ENCODE results near the gene CCDC12.

CCDC12 gene

DNA sequence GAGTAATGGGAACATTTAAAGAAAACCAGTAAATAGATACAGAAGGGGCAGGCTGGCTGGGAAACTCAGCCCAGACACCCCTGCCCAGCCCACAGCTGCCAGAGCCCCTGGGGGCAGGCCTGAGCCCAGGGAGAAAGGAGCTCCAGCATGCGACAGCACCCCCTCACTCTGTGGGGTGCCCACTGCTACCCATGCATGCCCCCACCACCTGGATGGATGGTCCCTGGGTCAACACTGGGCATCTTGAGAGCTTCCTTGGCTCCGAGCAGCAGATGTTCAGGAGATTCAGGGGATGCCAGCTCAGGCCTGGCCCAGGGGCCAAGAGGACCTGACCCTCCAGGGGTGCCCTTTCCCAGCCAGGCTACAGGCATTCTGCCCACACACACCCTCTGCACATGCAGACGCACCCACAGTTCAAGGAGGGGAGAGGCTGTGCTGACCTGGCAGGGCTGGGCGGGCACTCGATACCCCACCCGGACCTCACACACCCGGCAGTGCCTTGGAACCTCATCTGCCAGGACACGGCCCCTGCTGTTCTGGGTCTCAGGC lies 67.5 kb downstream of the CCDC12 start:
- DNase-seq (ENCODE audit: low read depth in 1 of 2, low spot score in 1 of 2), result no peak
- no peak for TF ChIP-seq POLR2AphosphoS5 (IDR thresholded peaks at IDR 0.05; ENCODE audit: low read depth)
- no peak for TF ChIP-seq SPI1 (IDR thresholded peaks at IDR 0.05; ENCODE audit: borderline replicate concordance, low read depth)
- Histone ChIP-seq H3K27ac (replicated peaks) (no peak overlapping the region), H3K4me3 (replicated peaks; ENCODE audit: insufficient read depth, low read length) (no peak overlapping the region), H3K27me3 (ENCODE audit: insufficient read depth, poor library complexity, severe bottlenecking) (no peaks in the 10 kb centered on the region)

DNA sequence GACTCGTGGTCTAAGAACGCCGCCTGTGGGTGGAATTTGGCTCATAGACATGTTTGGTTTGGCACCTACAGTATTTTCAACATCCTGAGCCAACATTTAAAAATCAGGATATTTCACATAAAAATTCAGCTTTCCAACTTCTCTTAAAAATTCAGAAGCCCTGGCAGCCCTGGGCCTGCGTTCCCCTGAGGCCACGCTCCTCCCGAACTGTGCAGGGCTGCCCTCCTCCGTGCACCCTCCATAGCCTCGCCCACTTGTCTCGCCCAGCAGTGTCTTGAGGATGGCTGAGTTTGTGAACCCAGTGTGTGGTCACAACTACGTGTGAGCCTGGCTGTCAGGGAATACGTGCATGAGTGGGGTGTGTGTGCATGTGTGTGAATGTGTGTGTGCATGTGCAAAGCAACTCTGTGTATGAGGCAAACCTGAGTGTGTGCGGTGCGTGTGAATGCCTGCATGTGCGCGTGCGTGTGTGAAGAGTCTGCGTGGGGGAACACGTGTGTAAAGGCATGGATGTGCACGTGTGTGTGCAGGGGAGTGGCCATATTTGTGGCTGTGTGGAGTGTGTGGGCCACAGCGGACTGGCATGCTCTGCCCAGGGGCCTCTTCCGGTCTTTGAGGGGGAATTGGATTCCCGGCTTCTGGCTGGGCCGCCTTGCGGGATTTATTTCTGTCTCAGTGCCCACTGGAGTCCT lies 68.1 kb downstream of the CCDC12 start:
- TF ChIP-seq SPI1 (IDR thresholded peaks at IDR 0.05; ENCODE audit: borderline replicate concordance, low read depth), result no peak
- TF ChIP-seq, protein P1, sequence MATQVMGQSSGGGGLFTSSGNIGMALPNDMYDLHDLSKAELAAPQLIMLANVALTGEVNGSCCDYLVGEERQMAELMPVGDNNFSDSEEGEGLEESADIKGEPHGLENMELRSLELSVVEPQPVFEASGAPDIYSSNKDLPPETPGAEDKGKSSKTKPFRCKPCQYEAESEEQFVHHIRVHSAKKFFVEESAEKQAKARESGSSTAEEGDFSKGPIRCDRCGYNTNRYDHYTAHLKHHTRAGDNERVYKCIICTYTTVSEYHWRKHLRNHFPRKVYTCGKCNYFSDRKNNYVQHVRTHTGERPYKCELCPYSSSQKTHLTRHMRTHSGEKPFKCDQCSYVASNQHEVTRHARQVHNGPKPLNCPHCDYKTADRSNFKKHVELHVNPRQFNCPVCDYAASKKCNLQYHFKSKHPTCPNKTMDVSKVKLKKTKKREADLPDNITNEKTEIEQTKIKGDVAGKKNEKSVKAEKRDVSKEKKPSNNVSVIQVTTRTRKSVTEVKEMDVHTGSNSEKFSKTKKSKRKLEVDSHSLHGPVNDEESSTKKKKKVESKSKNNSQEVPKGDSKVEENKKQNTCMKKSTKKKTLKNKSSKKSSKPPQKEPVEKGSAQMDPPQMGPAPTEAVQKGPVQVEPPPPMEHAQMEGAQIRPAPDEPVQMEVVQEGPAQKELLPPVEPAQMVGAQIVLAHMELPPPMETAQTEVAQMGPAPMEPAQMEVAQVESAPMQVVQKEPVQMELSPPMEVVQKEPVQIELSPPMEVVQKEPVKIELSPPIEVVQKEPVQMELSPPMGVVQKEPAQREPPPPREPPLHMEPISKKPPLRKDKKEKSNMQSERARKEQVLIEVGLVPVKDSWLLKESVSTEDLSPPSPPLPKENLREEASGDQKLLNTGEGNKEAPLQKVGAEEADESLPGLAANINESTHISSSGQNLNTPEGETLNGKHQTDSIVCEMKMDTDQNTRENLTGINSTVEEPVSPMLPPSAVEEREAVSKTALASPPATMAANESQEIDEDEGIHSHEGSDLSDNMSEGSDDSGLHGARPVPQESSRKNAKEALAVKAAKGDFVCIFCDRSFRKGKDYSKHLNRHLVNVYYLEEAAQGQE (IDR thresholded peaks at IDR 0.05; ENCODE audit: insufficient replicate concordance, low read depth), result no peak
- TF ChIP-seq POLR2AphosphoS5 (IDR thresholded peaks at IDR 0.05; ENCODE audit: low read depth), result no peak
- TF ChIP-seq GABPA (IDR thresholded peaks at IDR 0.05; ENCODE audit: low read depth), result no peak
- TF ChIP-seq, protein P2, sequence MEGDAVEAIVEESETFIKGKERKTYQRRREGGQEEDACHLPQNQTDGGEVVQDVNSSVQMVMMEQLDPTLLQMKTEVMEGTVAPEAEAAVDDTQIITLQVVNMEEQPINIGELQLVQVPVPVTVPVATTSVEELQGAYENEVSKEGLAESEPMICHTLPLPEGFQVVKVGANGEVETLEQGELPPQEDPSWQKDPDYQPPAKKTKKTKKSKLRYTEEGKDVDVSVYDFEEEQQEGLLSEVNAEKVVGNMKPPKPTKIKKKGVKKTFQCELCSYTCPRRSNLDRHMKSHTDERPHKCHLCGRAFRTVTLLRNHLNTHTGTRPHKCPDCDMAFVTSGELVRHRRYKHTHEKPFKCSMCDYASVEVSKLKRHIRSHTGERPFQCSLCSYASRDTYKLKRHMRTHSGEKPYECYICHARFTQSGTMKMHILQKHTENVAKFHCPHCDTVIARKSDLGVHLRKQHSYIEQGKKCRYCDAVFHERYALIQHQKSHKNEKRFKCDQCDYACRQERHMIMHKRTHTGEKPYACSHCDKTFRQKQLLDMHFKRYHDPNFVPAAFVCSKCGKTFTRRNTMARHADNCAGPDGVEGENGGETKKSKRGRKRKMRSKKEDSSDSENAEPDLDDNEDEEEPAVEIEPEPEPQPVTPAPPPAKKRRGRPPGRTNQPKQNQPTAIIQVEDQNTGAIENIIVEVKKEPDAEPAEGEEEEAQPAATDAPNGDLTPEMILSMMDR (IDR thresholded peaks at IDR 0.05; ENCODE audit: insufficient read depth, low read length), result no peak
- no peak for DNase-seq (ENCODE audit: low read depth in 1 of 2, low spot score in 1 of 2)
- Histone ChIP-seq H3K4me3 (replicated peaks; ENCODE audit: insufficient read depth, low read length) (no peak overlapping the region), H3K27ac (replicated peaks) (no peak overlapping the region), H3K27me3 (ENCODE audit: insufficient read depth, poor library complexity, severe bottlenecking) (no peaks in the 10 kb centered on the region)

DNA sequence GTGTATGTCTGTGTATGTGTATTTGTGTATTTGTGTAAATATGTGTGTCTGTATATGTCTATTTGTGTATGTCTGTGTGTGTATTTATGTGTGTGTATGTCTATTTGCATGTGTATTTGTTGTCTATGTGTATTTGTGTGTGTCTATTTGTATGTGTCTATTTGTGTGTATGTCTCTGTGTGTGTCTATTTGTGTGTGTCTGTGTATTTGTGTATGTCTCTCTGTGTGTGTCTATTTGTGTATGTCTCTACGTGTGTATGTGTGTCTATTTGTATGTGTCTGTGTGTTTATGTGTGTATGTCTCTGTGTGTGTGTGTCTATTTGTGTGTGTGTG lies 68.6 kb downstream of the CCDC12 start:
- H3K27ac ChIP-seq (replicated peaks), result no peak overlapping the region
- H3K27me3 ChIP-seq (ENCODE audit: insufficient read depth, poor library complexity, severe bottlenecking), result no peaks in the 10 kb centered on the region
- TF ChIP-seq SPI1 (IDR thresholded peaks at IDR 0.05; ENCODE audit: borderline replicate concordance, low read depth) (no peak), GABPA (IDR thresholded peaks at IDR 0.05; ENCODE audit: low read depth) (no peak), POLR2AphosphoS5 (IDR thresholded peaks at IDR 0.05; ENCODE audit: low read depth) (no peak)
- TF ChIP-seq, protein P2 (IDR thresholded peaks at IDR 0.05; ENCODE audit: insufficient read depth, low read length), result no peak
- TF ChIP-seq, protein P1 (IDR thresholded peaks at IDR 0.05; ENCODE audit: insufficient replicate concordance, low read depth), result no peak
- no peak for DNase-seq (ENCODE audit: low read depth in 1 of 2, low spot score in 1 of 2)
- no peak overlapping the region for H3K4me3 ChIP-seq (replicated peaks; ENCODE audit: insufficient read depth, low read length)

DNA sequence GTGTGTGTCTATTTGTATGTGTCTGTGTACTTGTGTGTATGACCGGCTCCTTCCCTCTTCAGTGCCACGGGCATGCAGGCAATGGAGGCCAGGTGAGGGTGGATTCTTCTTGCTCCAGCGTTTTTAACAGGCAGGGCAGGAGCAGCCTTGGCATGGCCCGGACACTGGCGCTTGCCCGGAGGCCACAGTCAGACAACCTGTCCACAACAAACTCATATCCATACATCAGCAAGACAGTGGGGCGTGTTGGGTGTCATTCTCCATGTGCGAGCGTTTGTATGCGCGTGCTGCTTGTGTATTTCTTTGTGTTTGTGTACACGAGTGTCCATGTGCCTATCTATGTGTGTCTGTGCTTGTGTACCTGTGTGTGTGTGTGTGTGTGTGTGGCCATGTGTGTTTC lies 69.3 kb downstream of the CCDC12 start:
- Histone ChIP-seq H3K4me3 (replicated peaks; ENCODE audit: insufficient read depth, low read length) (no peak overlapping the region), H3K27me3 (ENCODE audit: insufficient read depth, poor library complexity, severe bottlenecking) (no peaks in the 10 kb centered on the region), H3K27ac (replicated peaks) (no peak overlapping the region)
- DNase-seq (ENCODE audit: low read depth in 1 of 2, low spot score in 1 of 2), result no peak
- TF ChIP-seq GABPA (IDR thresholded peaks at IDR 0.05; ENCODE audit: low read depth), result no peak
- no peak for TF ChIP-seq POLR2AphosphoS5 (IDR thresholded peaks at IDR 0.05; ENCODE audit: low read depth)
- TF ChIP-seq SPI1 (IDR thresholded peaks at IDR 0.05; ENCODE audit: borderline replicate concordance, low read depth), result no peak
- TF ChIP-seq, protein P1 (IDR thresholded peaks at IDR 0.05; ENCODE audit: insufficient replicate concordance, low read depth), result no peak
- TF ChIP-seq, protein P2 (IDR thresholded peaks at IDR 0.05; ENCODE audit: insufficient read depth, low read length), result no peak

Data from HL-60 (cell line).